Activated CD8-positive, alpha-beta memory T cell treated with anti-CD3 and anti-CD28 coated beads for 1 hour (primary cell): ENCODE results near the gene ZNF214.

Source experiments
- DNase-seq, 2 donors: peaks; one replicate each; pipeline ENCODE4 v3.0.0-alpha.2; 2020; ENCODE audit warnings: low read depth in 1 of 2; ENCODE audit errors: extremely low read depth in 1 of 2

ZNF214 gene

DNA sequence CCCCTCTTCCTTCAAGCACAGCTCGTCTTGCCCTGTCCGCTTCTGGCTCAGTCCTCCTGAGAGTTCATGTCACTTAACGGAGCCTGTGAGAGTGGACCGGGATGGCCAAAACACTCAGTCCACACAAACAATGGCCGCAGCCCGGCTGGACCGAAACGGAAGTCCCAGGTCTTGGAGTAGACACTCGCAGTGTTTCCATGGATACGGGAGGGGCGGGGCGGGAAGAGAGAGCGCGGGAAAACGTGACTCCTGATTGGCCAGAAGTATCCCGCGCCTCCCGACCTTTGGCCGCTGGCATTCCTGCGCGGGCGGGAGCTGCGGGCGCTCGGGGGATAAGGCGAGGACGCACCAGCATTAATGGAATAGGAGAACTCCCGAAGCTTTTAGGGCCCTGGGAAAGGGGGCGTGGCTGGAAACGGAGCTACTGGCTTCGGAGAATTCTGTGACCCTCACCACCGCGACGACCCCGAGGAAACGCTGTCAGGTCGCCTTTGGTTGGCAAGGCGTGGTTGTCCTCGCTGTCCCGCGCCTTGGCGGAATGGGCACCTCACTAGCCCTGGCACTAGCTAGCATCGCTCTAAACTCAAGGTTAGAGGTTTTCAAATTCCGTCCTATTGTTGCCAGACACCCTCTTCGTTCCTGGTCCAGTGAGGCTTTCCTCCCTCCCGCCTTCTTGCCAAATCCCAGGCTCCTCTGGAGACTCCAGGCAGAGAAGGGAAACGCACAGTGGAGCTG, at the start of gene ZNF214, which contains the start of gene NLRP14:
Gene ZNF214 (minus strand): TSS at position 164 of the 735 bp plus-strand sequence. CDS start 17,511 bp downstream, outside the sequence.
Gene NLRP14 (plus strand): TSS at position 297 of the 735 bp plus-strand sequence. CDS start 18,108 bp downstream, outside the sequence.
- DNase-seq, result no peak

DNA sequence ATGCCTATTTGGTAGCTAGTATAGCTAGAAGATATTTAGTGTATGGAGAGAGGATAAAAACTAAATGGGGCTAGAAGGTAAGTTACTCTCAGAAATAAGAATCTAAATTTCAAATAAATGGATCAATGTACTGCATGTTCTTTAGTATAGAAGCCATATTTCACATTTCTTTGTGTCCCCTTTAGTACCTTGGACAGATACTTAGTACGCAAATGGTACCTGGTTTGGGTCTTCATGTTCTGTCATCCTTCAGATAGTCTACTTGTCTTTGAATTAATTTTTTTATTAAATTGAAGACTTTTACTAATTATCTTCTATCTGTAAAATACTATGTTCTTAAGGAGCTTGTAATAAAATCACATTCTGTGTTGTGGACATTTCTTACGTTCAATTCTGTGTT, 42.4 kb upstream of the ZNF214 start:
- no peak for DNase-seq

DNA sequence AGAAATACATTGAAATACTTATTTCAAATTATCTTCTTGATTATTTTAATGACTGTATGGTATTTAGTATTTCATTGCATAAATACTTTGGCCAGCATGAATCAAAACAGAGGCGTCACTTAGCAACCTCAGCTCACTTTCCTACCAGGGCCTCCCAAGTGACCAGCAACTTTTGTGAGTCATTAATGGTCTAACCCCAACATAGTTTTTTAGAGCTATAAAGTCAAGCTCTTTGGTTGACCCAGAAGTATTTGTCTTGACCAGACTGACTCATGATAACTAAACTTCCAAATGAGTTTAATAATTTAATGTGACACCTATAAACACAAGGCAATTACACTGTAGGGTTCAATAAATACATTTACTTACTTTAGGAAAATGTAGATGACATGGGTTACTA, 40.7 kb upstream of the ZNF214 start:
- DNase-seq, result no peak

DNA sequence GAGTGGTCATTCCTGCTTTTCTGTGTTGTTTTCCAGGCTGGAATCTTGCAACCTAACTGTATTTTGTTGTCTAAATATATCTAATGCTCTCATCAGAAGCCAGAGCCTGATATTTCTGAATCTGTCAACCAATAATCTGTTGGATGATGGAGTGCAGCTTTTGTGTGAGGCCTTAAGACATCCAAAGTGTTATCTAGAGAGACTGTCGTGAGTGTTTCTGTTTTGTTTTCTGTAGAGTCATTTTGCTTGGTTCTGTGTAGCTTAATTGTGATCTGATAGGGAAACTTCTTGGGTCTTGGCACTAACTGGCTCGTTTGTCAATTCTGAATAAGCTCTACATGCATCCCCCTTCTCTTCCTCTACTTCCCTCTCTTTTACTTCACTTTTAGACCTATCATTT, 37.5 kb upstream of the ZNF214 start:
- DNase-seq, result no peak

DNA sequence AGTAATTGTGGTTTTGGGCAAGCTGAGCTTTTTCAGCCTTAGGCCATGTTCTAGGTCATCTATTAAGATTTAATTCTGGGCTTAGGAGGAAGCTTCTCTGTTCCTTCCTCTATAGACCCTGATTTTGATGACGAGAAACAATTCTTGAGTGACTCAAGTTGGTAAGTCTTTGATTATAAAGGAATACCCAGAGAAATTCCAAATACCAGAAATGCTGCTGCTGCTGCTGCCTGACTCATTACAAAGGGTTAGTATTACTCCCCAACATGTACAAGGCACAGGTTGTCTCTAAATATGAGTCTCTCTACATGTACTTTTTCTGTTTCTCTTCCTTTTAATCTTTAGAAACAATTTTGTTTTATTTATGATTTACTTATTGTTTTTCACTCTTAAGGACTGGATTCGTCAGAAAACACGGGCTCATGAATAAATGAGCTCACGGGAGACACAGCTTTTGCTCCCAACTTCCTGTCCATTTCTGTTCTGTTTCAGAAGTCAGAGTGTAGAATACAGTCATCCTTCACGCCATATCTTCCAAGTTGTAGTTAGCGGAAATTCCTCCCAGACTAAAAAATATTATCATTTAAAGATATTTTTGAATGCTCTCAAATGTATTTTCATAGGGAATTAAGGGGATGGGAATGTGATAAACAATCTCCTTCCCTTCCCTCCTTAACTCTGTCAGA, 36.8 kb upstream of the ZNF214 start:
- DNase-seq, result no peak

DNA sequence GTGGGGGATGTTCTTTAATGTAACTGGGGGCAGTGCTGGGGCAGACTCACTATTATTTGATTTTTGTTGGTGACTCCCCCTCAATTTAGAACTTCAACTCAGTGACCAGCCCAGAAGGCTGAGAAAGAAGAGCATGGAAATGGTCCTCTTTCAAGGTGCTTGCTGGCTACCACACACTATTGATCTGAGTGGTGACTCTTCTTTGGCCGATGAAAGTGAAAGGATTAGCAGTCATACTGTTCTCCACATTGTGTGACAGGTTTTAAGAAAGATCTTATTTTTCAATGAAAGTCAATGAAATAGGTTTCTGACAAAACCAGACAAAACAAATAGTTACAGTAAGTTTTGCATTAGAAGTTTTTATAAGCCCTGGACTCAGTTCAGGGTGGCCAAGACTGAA, 30.0 kb upstream of the ZNF214 start:
- DNase-seq, result no peak

DNA sequence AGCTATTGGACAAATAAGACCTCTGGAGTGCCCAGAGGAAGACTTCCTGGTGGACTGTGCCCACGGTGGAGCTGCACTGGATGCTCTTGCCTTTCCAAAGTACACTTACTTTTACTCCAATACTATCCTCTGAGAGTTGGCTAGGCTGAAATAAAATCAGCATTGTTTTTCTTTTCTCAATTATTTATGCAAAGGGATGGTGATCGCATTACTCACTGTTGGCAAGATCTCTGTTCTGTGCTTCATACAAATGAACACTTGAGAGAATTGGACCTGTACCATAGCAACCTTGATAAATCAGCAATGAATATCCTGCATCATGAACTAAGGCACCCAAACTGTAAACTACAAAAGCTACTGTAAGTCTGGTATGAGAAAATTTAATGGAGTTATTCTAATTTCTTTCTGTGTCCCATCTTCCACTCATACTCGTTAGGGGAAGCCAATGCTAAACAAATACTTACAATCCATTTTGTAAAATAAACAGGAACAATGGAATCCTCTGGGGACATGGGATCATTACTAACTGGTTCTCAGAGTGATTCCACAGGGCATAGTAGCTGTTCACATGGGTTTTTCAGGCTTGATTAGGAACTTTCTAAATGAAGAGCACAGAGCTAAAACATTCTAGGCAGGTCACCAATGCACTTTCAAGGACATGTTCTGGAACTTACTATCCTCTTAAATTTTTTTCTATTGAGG, 26.5 kb upstream of the ZNF214 start:
- no peak for DNase-seq

DNA sequence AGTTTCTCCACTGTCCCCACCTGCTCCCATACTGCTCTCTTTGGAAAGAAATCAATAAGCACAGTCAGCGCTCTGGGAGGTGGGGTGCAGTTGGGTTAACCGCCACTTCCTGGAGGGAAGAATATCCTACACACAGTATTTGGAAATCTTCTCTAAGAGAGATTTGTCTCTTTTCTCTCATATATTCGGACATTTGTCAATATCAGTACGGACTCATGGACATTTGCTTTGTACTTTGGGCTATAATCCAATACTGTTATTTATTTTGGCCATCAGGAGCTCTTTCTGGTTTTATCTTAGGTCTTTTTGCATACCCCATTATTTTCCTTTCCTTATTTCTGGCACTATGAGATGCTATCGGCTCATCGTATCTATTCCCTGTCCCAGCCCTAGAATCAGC, 13.9 kb upstream of the ZNF214 start:
- DNase-seq, result no peak

DNA sequence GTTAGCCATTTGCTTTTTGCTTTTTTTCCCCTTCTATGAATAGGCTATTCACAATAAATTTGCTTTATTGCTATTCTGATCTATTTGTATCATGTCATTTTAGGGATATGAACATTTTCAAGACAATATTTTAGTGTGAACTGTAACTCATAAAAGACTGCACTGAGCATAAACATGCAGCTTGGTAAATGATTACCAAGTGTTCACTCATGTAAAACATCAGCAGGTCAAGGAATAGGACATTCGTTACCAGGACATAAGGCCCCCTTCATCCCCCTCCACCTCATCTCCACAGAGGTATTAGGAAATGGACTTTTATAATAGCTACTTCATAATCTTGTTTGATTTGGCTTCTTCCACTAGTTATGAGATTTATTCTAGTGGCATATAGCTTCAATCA, 12.5 kb upstream of the ZNF214 start:
- no peak for DNase-seq

DNA sequence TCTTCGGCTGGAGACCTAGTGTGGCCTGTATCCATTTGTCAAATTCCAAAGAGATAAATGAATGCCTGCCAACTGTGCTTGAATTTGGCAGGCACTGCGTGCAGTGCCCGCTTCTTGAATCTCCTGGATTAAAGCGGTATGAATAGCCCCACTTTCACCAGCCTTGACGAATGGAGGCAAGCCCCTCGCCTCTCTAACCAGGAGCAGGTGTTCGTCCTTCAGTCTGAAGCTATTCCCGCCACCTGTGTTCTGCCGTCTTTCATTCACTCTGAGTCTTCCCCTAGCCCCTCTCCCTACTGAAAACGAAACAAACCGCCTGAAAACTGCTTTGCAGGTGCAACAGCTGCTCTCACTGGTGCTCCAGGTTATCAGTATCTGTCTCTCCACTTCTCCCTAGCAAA, 11.3 kb upstream of the ZNF214 start:
- no peak for DNase-seq

DNA sequence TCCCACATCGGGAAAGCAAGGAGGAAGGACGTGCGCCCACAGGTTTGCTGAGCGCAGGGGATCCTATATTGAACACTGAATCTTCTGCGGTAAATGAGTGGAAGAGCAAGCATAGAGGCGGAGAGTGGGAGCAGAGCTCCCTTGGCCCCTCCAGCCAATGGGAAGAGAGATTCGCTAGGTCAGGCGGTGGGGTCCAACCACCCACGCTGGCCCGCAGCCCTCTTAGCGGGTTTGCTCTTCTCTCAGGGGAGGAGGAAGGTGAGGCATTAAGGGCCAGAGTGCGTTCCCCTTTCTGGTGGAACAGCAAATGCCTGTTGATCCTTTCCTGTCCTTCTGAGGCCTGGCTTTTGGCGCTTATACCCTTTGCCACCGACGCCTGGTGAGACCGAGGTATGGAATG, 10.7 kb upstream of the ZNF214 start:
- DNase-seq, result no peak

DNA sequence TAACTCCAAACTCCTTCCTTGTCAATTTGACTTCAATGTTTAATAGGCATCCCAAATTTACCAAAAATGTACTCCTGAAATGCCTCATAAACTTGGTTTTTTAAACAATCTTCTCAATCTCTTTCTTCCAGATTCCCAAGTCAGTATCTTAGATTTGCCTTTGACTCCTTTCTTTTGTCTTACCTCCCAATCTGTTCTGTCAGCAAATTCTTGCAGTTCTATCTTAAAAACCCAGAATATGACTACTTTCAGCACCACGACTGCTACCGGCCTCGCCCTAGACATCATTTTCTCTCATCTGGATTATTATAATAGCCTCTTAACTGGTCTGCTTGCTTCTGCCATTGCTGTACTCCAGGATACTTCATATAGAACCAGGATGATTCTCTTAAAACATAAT, 8.0 kb upstream of the ZNF214 start:
- no peak for DNase-seq

DNA sequence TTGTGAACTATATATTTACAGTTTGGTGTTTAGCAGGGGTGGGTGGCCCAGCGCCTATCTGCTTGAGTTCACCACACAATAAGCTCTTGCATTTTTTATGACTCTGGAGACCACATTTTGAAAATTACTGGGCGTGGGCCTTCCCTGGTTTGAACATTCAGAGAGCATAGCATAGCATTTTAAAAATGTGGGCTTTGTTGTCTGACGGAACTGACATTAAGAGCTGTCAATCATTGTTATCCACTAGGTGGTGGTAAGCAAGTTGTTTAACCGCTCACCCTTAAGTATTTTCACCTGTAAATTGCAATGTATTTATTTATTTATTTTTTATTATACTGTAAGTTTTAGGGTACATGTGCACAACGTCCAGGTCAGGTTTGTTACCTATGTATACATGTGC, 1.2 kb upstream of the ZNF214 start:
- no peak for DNase-seq

DNA sequence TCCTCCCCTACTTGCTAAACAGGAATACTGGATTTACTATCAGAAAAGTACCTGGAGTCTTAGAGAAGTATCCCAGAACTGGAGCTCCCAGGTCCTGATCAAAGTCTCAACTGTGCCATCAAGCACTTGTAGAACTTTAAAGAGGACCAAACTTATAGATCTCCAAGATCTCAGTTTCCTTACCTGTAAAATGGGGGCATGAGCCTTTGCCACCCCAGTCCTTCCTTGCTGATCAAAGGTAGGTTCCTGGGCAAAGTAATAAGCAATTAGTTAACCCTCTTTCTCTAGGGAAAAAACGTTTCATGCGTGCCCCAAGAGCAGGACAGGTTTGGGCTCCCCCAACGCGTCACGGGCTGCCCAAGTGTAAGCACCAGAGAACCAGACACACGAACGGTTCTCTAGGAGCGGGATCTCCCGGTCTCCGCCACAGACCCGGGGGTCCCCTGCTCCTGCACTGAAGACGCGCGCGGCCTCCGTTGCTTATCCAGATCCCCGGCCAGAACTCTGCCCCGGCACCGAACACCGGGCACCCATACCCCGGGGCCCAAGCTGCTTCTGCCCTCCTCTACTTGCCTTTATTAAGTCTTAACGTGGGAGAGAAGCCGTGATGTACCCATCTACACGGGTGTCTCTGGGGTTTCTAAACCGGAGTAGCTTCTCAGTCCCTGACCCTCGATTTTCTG, 505 bp downstream of the ZNF214 start:
- DNase-seq, result no peak

DNA sequence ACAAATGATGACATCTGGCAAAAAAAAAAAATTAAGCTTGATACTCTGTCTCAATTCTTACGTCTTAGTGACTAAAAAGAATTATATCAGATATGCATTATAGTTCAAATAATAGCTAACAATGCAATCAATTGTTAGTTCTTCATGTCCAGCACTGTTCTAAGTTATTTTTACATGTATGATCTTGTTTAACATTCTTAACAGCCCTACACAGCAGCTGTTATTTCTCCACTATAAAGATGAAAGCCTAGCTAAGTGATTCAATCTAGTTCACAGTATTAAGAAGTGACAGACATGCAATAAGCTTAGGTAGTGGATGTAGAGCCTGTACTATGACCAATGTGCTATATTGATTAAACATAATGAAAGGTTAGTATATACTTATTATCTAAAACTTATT, 4.1 kb downstream of the ZNF214 start:
- no peak for DNase-seq

DNA sequence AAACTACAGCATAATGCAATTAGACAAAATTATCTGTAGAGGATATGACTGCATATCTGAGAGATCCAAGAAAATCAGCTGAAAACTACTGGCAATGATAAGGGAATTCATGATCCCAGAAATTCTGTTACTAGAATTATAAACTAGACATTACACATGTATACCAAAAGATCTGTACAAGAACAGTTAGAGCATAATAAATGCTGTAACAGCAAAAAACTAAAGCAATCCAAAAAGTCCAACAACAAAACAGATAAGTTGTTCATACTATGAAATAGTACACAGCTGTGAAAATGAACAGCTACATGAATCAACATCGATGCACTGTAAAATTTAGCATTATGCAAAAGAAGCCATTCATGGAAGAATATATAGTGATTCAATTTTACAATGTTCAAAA, 6.0 kb downstream of the ZNF214 start:
- DNase-seq, result no peak

DNA sequence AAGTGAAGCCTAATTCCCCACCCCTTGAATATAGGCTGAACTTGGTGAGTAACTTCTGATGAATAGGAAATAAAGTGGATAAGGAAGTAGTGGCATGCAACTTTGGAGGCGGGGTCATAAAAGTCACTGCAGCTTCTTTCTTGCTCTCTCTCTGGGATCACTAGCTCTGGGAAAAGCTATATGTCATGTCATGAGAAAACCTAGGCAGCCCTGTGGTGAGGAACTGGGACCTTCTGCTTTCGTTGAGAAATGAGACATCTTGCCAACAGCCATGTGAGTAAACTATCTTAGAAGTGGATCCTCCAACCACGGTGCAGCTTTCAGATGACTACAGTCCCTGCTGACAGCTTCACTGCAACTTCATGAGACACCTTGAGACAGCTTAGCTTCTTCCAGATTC, 15.7 kb downstream of the ZNF214 start:
- no peak for DNase-seq

DNA sequence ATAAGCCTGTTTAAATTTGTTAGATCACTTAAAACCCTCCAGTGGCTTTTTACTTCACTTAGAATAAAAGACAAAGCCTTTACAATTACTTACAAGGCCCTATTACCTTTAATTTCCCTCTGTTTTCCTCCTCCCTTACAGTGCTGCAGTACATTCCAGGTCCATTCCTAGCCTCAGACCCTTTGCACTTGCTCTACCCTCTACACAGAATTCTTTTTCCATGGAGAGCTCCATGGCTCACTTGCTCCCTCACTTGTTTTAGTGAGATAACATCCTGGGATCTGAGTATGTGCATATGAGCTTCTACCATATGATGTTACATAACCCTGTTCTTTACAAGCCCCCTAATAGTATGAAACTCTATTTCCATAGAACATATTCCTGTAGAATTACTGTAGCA, 24.4 kb downstream of the ZNF214 start:
- no peak for DNase-seq

DNA sequence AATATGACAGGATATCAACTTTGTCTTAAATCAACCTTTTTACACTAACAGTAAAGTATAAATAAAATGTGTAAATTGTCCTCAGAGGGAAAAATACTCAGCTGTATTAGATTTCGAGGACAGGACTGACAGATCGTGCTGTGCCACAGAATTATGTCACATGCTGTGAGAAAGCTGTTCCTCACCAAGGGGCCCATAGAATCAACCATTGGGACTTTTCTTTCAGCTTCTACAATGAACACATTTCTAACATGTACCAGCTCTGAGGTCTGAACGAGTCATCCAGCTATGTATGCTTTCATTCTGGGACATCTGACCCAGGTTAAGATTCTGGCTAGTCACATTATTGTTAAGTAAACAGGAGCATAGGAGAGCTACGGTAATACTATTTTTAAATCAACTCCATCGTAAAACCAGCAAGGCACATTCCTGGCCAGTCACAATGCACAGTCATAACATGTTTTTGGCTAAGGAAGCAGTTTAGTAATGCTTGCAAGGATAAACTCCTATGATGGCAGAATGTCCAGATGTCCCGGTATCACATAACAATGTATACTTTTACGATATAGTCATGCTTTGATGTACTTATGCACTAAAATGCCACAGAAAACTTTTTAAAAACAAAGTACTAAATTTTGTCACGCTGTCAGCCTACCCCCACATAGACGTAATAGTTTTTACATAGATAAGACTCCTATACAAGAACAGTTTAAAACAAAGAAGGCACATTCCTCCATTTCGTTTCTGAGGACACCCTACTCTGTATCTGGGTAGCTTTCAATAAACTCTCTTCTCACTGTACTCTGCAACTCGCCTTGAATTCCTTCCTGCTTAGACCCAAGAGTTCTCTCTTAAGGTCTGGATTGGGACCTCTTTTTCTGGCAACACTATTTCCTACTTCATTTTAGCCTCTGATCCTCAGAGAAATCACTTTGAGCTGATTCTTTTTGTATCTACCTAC, 27.4 kb downstream of the ZNF214 start:
- DNase-seq, result no peak

DNA sequence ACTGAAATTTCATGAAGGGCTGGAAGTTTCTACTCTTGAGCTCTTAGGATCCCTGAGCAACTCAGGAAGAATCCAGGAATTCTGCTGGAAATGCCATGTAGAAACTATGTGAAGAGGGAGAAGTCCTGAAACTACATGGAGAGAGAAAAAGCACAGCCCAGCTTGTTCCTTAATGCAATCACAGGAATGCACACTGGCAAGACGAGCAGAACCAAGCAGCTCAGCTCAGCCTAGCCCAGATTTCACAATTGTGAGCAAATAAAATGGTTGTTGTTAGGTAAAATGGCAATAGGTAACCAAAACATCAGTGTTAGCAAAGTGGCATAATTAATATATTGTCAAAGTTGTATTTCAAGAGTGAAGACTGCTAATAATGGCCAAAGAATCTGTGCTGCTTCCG, 28.1 kb downstream of the ZNF214 start:
- DNase-seq, result no peak
